ENCODE measurements around the gene PFDN1.

DNA sequence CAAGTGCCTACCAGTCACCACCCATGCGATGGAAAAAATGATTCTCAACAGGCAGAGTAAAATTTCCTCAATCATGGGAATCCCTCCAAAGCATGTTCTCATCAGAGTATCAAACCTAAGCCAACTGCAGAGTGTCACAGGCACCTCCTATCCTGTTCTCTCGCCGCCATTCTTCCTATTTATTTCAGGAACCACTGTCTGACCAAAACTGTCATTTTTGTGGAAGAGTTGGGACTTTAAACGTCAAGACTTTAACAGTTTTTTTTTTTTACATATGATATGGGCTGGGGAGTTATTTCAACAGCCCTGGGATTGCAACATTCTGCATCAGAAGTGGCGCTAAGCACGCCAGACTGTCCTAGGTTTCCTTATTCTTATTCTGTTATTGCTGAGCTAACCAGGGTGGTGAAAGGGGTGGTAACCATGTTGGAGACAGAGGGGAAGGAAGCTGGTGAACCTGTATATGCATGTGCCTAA is 29.5 kb downstream of the PFDN1 start:
- TF ChIP-seq POLR2AphosphoS5 (IDR thresholded peaks at IDR 0.05): no peak
- TF ChIP-seq, protein P1, sequence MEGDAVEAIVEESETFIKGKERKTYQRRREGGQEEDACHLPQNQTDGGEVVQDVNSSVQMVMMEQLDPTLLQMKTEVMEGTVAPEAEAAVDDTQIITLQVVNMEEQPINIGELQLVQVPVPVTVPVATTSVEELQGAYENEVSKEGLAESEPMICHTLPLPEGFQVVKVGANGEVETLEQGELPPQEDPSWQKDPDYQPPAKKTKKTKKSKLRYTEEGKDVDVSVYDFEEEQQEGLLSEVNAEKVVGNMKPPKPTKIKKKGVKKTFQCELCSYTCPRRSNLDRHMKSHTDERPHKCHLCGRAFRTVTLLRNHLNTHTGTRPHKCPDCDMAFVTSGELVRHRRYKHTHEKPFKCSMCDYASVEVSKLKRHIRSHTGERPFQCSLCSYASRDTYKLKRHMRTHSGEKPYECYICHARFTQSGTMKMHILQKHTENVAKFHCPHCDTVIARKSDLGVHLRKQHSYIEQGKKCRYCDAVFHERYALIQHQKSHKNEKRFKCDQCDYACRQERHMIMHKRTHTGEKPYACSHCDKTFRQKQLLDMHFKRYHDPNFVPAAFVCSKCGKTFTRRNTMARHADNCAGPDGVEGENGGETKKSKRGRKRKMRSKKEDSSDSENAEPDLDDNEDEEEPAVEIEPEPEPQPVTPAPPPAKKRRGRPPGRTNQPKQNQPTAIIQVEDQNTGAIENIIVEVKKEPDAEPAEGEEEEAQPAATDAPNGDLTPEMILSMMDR (IDR thresholded peaks at IDR 0.05): no peak
- TF ChIP-seq POLR2A (IDR thresholded peaks at IDR 0.05): no peak
- TF ChIP-seq EP300 (IDR thresholded peaks at IDR 0.05): no peak

Measured in suprapubic skin (tissue), 4 donors.